Panc1 (cell line): ENCODE data around the gene TIMM44. TPM values are rescaled to one million over a fixed set of nuclear protein-coding genes. Genes with fewer than 3 reads are reported as not detected.

ENCODE experiments used
- ATAC-seq: fragments of 200-7000 bp; cut with Tn5 transposase; 2 replicates; pipeline ENCODE4 v1.9.1; 2020; ENCODE audit warnings: mild to moderate bottlenecking, moderate library complexity
- BruUV-seq: library from RNA; stranded (reverse); fragments of 400-500 nt; replicated peaks from 2 replicates; lab custom pipeline; 2021; lab: Mats Ljungman, UMichigan
- CTCF ChIA-PET: fragments of 300-600 bp; sonication (Branson Sonifier 250); formaldehyde crosslinking; loops from one replicate; lab custom pipeline; 2022; ENCODE audit warnings: antibody characterized with exemption; lab: Charles Lee
- POLR2A ChIA-PET: fragments of 300-600 bp; sonication (Branson Sonifier 250); formaldehyde crosslinking; loops from one replicate; lab custom pipeline; 2022; ENCODE audit warnings: antibody characterized with exemption; lab: Charles Lee
- DNase-seq: peaks from one replicate; pipeline ENCODE4 v3.0.0-alpha.2; 2010; ENCODE audit warnings: low read depth, low spot score
- H3K27ac ChIP-seq: 2 replicates; pipeline ENCODE4 v1.5.1; 2011; ENCODE audit warnings: mild to moderate bottlenecking, low read length, inconsistent platforms
- H3K27me3 ChIP-seq: fragments of 200-500 bp; sonication (Bioruptor generic); 2 replicates; pipeline ENCODE4 v1.6.0; 2014; ENCODE audit warnings: low read length, inconsistent platforms; ENCODE audit not compliant: control insufficient read depth, insufficient read depth
- H3K36me3 ChIP-seq: fragments of 200-500 bp; sonication (Bioruptor generic); 2 replicates; pipeline ENCODE4 v1.5.1; 2014; ENCODE audit warnings: inconsistent platforms, mild to moderate bottlenecking, low read length, moderate library complexity; ENCODE audit not compliant: control insufficient read depth, insufficient read depth
- H3K4me1 ChIP-seq: 2 replicates; pipeline ENCODE4 v1.5.1; 2011; ENCODE audit warnings: inconsistent platforms, mild to moderate bottlenecking, low read length, moderate library complexity; ENCODE audit not compliant: control insufficient read depth, insufficient read depth
- H3K4me3 ChIP-seq, 2 experiments: 2 replicates each; pipeline ENCODE4 v1.5.1; 2011 to 2012; ENCODE audit warnings: low read depth in 2 of 2, low read length in 2 of 2, mild to moderate bottlenecking in 2 of 2, inconsistent platforms in 1 of 2, moderate library complexity in 1 of 2
- H3K9me3 ChIP-seq: fragments of 200-500 bp; sonication (Bioruptor generic); 2 replicates; pipeline ENCODE4 v1.5.1; 2014; ENCODE audit warnings: low read depth, mild to moderate bottlenecking, inconsistent platforms, low read length, moderate library complexity; ENCODE audit not compliant: control insufficient read depth, insufficient read depth
- CTCF ChIP-seq: fragments of 450-650 bp; IDR thresholded peaks from 2 replicates; pipeline ENCODE4 v1.5.1; 2017; ENCODE audit warnings: mild to moderate bottlenecking
- POLR2AphosphoS5 ChIP-seq: IDR thresholded peaks from 2 replicates; pipeline ENCODE4 v1.6.1; 2012; ENCODE audit warnings: mild to moderate bottlenecking, low read depth, low read length, moderate library complexity
- REST ChIP-seq, 2 experiments: IDR thresholded peaks; 2 replicates each; pipeline ENCODE4 v1.6.1; 2011 to 2012; ENCODE audit warnings: low read depth in 2 of 2, control low read depth in 1 of 2, low read length in 1 of 2, mild to moderate bottlenecking in 1 of 2, moderate library complexity in 1 of 2; ENCODE audit not compliant: insufficient read depth in 1 of 2
- SIN3A ChIP-seq: IDR thresholded peaks from 2 replicates; pipeline ENCODE4 v1.6.1; 2012; ENCODE audit warnings: low read depth, mild to moderate bottlenecking, low read length, moderate library complexity, borderline replicate concordance; ENCODE audit not compliant: insufficient read depth
- TCF7L2 ChIP-seq: IDR thresholded peaks from 2 replicates; pipeline ENCODE4 v1.6.1; 2011; ENCODE audit warnings: mild to moderate bottlenecking, low read depth, low read length, inconsistent platforms
- in situ Hi-C: cut with HindIII; loops from 2 replicates; pipeline ENCODE4 v1.10.0; 2016; ENCODE audit warnings: low sequenced_read_pairs, low pct_unique_long_range_greater_than_20kb
- intact Hi-C: fragments of 100-400 bp; cut with micrococcal nuclease; formaldehyde crosslinking; loops from one replicate; pipeline ENCODE4 v1.10.0; 2022; ENCODE audit not compliant: unreplicated experiment
- total RNA-seq: library from RNA; stranded (reverse); gene quantifications from one replicate; pipeline ENCODE4 v1.2.1, GENCODE V29; 2021; ENCODE audit not compliant: unreplicated experiment

The TIMM44 gene
- total RNA-seq, 1 experiment from 2014 or later, result 105 TPM

GRCh38 chr19:7944177-7944761 lies 803 bp upstream of the TIMM44 start:
- Histone ChIP-seq H3K27ac (peak overlapping the region; percentile 85), H3K4me1 (no peaks in the 10 kb centered on the region), H3K4me3 (peak overlapping the region; percentile 78 to 92), H3K36me3 (peaks cover 4% of the 10 kb centered on the region), H3K9me3 (no peaks in the 10 kb centered on the region), H3K27me3 (no peaks in the 10 kb centered on the region)
- intact Hi-C loops (loop anchor here (1.0 kb wide), 1 partner anchor 309 kb away; no protein-coding TSS in a partner anchor), in situ Hi-C loops (no loop called here)
- TSS peak; percentile 98 for BruUV-seq
- no peak for TF ChIP-seq TCF7L2
- TF ChIP-seq POLR2AphosphoS5, result no peak; the same call in 1 of the 2 replicates
- peak; percentile 23; the same call in 1 of the 2 replicates for TF ChIP-seq SIN3A
- TF ChIP-seq CTCF, result peak; percentile 85
- TF ChIP-seq REST (IDR thresholded peaks at IDR 0.05; ENCODE audit: insufficient read depth in 1 of 2, low read depth in 2 of 2, low read length in 1 of 2), result peak in 1 of 2 experiments; percentile 58; a peak in 1 of 4 replicates
- no peak for DNase-seq
- ChIA-PET CTCF (interaction anchor here (0.5 to 1.2 kb wide), 9 partner anchors 9 to 303 kb away, joined by 3 to 7 read pairs (median 3); partner anchors contain the start of gene SNAPC2), POLR2A (interaction anchor here (1.0 to 1.4 kb wide), 3 partner anchors 14 to 27 kb away, joined by 3 to 4 read pairs (median 3); no protein-coding TSS in a partner anchor)
- ATAC-seq, result peak; percentile 73

- DNase-seq, result no peak
- POLR2A ChIA-PET, result interaction anchor here (1.0 to 1.4 kb wide), 2 partner anchors 12 to 26 kb away, joined by 3 to 4 read pairs; no protein-coding TSS in a partner anchor
- H3K4me1 ChIP-seq, result no peaks in the 10 kb centered on the region
These were observed 454 bp downstream of the TIMM44 start for GRCh38 chr19:7942981-7943443.

More at GRCh38 chr19:7942981-7943443, 454 bp downstream of the TIMM44 start:
- Histone ChIP-seq H3K36me3 (peaks cover 4% of the 10 kb centered on the region), H3K4me3 (peak overlapping the region; percentile 92 to 96), H3K27ac (peak overlapping the region; percentile 86), H3K27me3 (no peaks in the 10 kb centered on the region), H3K9me3 (no peaks in the 10 kb centered on the region)
- intact Hi-C loops, result no loop called here
- CTCF ChIA-PET, result interaction anchor here (0.5 to 0.6 kb wide), 2 partner anchors 177 to 684 kb away, joined by 4 to 6 read pairs; no protein-coding TSS in a partner anchor
- ATAC-seq, result peak; percentile 23; the same call in 1 of the 2 replicates
- in situ Hi-C loops, result no loop called here
- TF ChIP-seq TCF7L2 (no peak), CTCF (no peak), POLR2AphosphoS5 (no peak), REST (IDR thresholded peaks at IDR 0.05; ENCODE audit: insufficient read depth in 1 of 2, low read depth in 2 of 2, low read length in 1 of 2) (no peak), SIN3A (no peak)
- BruUV-seq, result no TSS peak
